Sigmoid colon (tissue), 4 donors: Measurements from ENCODE around the gene CDK14.

Source experiments
- POLR2A ChIP-seq, 2 donors: fragments of 450-650 bp; IDR thresholded peaks; one replicate each; pipeline ENCODE4 v1.6.1; 2016; ENCODE audit warnings: antibody characterized with exemption in 2 of 2, mild to moderate bottlenecking in 2 of 2, moderate library complexity in 2 of 2
- POLR2AphosphoS5 ChIP-seq, 4 donors: sonication (generic); formaldehyde crosslinking; IDR thresholded peaks; one replicate each; pipeline ENCODE4 v1.6.1; 2017; ENCODE audit warnings: antibody characterized with exemption in 4 of 4
- TF ChIP-seq, protein P1 (sequence below), 4 experiments: fragments of 450-650 bp in 3 of 4; fragments of 200-600 bp in 1 of 4; IDR thresholded peaks; one replicate each; pipeline ENCODE4 v1.5.1; 2016 to 2019; ENCODE audit warnings: antibody characterized with exemption in 4 of 4, mild to moderate bottlenecking in 3 of 4, moderate library complexity in 2 of 4

GRCh38 chr7:90857603-90858002 lies 261.5 kb downstream of the CDK14 start:
- TF ChIP-seq, protein P1, sequence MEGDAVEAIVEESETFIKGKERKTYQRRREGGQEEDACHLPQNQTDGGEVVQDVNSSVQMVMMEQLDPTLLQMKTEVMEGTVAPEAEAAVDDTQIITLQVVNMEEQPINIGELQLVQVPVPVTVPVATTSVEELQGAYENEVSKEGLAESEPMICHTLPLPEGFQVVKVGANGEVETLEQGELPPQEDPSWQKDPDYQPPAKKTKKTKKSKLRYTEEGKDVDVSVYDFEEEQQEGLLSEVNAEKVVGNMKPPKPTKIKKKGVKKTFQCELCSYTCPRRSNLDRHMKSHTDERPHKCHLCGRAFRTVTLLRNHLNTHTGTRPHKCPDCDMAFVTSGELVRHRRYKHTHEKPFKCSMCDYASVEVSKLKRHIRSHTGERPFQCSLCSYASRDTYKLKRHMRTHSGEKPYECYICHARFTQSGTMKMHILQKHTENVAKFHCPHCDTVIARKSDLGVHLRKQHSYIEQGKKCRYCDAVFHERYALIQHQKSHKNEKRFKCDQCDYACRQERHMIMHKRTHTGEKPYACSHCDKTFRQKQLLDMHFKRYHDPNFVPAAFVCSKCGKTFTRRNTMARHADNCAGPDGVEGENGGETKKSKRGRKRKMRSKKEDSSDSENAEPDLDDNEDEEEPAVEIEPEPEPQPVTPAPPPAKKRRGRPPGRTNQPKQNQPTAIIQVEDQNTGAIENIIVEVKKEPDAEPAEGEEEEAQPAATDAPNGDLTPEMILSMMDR (IDR thresholded peaks at IDR 0.05) = no peak
- TF ChIP-seq POLR2A (IDR thresholded peaks at IDR 0.05) = no peak
- no peak for TF ChIP-seq POLR2AphosphoS5 (IDR thresholded peaks at IDR 0.05)
